ENCODE measurements around the gene CETP. TPM values are rescaled to one million over a fixed set of nuclear protein-coding genes. Genes with fewer than 3 reads are reported as not detected.

The CETP gene
- total RNA-seq, 1 experiment from 2014 or later: not detected

DNA sequence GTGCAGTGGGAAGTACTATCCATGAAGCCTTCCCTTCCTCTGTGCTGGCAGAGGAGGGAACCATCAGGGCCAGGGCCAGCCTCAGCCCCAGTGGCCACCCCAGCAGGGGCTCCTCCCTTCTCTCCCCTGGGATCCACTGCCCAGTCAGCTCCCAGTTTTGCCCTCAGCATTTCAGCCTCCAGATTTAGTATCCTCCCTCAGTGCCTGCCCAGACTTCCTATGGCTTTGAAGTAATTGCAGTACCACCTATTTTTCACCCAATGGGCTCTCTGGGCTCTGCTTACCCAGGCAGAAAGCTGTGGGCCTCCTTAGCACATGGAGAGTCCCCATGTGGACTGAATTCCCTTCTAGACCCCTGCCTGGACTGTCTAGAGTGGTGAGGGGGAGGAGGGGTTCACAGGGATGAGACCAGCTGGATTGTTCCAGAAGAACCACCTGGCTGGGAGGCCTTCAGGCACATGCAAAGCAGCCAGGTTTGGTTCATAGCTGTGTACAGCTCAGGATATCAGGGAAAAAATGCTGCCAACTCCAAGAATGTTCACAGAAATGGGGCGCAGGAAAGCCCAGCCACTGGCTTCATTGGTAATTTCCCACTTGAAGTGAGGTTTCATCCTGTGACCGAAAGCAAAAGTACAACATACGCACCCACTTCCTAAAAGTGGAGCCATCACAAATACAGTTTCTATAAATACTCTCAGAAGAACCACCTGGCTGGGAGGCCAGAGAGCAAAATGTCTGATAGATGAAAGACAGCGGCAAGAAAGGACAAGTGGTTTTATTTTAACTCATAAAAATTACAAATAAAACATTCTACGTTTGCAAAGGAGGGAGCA, 45.0 kb upstream of the CETP start:
- POLR2A ChIA-PET (ENCODE audit: unreplicated experiment): no interaction called here
- Histone ChIP-seq H3K9me2 (replicated peaks; ENCODE audit: low read length) (no peaks in the 10 kb centered on the region), H3K27ac (ENCODE audit: low read length) (no peak overlapping the region), H3K9ac (ENCODE audit: low read length) (no peak overlapping the region), H3K36me3 (ENCODE audit: low read depth, low read length) (no peaks in the 10 kb centered on the region), H3K4me1 (ENCODE audit: insufficient read depth, low read length) (no peaks in the 10 kb centered on the region), H3K4me2 (ENCODE audit: low read length) (no peak overlapping the region), H2AFZ (ENCODE audit: low read length) (no peak overlapping the region), H3K27me3 (ENCODE audit: low read length) (no peaks in the 10 kb centered on the region), H3K79me2 (ENCODE audit: low read length) (no peaks in the 10 kb centered on the region), H4K20me1 (ENCODE audit: low read length) (no peaks in the 10 kb centered on the region), H3K4me3 (ENCODE audit: low read length) (no peak overlapping the region), H3F3A (ENCODE audit: low read length, unreplicated experiment) (no peaks in the 10 kb centered on the region), H3K9me3 (ENCODE audit: low read length) (no peaks in the 10 kb centered on the region)
- BruUV-seq (replicated peaks): no TSS peak
- DNase-seq (no peak), ATAC-seq (no peak)
- intact Hi-C loops (cut with micrococcal nuclease): no loop called here
- TF ChIP-seq EZH2 (IDR thresholded peaks at IDR 0.05; ENCODE audit: low read length, unreplicated experiment) (no peak), EZH2phosphoT487 (IDR thresholded peaks at IDR 0.05; ENCODE audit: borderline replicate concordance, low read length) (no peak)
- TF ChIP-seq, protein P1, sequence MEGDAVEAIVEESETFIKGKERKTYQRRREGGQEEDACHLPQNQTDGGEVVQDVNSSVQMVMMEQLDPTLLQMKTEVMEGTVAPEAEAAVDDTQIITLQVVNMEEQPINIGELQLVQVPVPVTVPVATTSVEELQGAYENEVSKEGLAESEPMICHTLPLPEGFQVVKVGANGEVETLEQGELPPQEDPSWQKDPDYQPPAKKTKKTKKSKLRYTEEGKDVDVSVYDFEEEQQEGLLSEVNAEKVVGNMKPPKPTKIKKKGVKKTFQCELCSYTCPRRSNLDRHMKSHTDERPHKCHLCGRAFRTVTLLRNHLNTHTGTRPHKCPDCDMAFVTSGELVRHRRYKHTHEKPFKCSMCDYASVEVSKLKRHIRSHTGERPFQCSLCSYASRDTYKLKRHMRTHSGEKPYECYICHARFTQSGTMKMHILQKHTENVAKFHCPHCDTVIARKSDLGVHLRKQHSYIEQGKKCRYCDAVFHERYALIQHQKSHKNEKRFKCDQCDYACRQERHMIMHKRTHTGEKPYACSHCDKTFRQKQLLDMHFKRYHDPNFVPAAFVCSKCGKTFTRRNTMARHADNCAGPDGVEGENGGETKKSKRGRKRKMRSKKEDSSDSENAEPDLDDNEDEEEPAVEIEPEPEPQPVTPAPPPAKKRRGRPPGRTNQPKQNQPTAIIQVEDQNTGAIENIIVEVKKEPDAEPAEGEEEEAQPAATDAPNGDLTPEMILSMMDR (conservative IDR thresholded peaks at IDR 0.05; ENCODE audit: low read depth, low read length): no peak
- CTCF ChIA-PET: no interaction called here

DNA sequence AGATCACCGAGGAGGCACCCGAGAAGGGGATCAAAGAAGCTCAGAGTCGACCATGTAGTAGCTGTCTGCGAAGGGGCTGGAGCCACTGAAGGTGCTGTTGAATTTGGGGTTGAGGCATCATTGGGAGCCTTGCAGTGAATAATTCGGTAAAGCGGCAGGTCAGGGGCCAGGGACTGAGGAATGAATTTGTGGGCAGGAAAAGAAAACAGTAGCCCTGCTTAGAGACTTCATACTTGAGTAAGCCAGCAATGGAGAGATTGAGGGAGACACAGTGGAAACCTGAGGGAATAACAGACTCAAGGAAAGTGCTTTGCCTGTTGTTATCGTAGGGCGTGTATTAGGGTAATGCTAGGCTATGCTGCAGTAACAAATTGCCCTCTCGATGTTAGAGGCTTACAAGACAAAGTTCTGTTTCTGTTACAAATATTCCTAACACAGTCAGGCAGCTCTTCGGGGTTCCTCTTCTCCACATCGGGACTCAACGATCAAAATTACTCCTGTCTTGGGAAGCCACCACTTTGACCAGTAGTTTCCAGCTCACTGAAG, 43.2 kb upstream of the CETP start:
- Histone ChIP-seq H3K27me3 (ENCODE audit: low read length) (no peaks in the 10 kb centered on the region), H3K27ac (ENCODE audit: low read length) (no peak overlapping the region), H4K20me1 (ENCODE audit: low read length) (no peaks in the 10 kb centered on the region), H3K4me3 (ENCODE audit: low read length) (no peak overlapping the region), H3K4me2 (ENCODE audit: low read length) (no peak overlapping the region), H3F3A (ENCODE audit: low read length, unreplicated experiment) (no peaks in the 10 kb centered on the region), H3K36me3 (ENCODE audit: low read depth, low read length) (no peaks in the 10 kb centered on the region), H3K4me1 (ENCODE audit: insufficient read depth, low read length) (no peaks in the 10 kb centered on the region), H2AFZ (ENCODE audit: low read length) (no peak overlapping the region), H3K9me2 (replicated peaks; ENCODE audit: low read length) (no peaks in the 10 kb centered on the region), H3K9me3 (ENCODE audit: low read length) (no peaks in the 10 kb centered on the region), H3K79me2 (ENCODE audit: low read length) (no peaks in the 10 kb centered on the region), H3K9ac (ENCODE audit: low read length) (no peak overlapping the region)
- no TSS peak for BruUV-seq (replicated peaks)
- CTCF ChIA-PET: no interaction called here
- intact Hi-C loops (cut with micrococcal nuclease): no loop called here
- no peak for ATAC-seq
- TF ChIP-seq EZH2phosphoT487 (IDR thresholded peaks at IDR 0.05; ENCODE audit: borderline replicate concordance, low read length): no peak
- TF ChIP-seq, protein P1 (conservative IDR thresholded peaks at IDR 0.05; ENCODE audit: low read depth, low read length): no peak
- no peak for TF ChIP-seq EZH2 (IDR thresholded peaks at IDR 0.05; ENCODE audit: low read length, unreplicated experiment)
- POLR2A ChIA-PET (ENCODE audit: unreplicated experiment): no interaction called here
- DNase-seq: no peak

Measured in PC-3 (cell line).